NK-92 treated with Interleukin-12 subunit alpha and Interleukin-12 subunit beta, amount 100 ng/mL, for 24 hours (cell line): ENCODE data around the gene CHRND.
"Not testable (repeated sequence)": the region's sequence is repeated elsewhere in the genome, so short reads cannot be mapped to it uniquely, and the experiment has no call there.

Experiments
- DNase-seq: peaks from one replicate; lab custom pipeline; 2025; lab: John Stamatoyannopoulos, UW

CHRND gene

DNA sequence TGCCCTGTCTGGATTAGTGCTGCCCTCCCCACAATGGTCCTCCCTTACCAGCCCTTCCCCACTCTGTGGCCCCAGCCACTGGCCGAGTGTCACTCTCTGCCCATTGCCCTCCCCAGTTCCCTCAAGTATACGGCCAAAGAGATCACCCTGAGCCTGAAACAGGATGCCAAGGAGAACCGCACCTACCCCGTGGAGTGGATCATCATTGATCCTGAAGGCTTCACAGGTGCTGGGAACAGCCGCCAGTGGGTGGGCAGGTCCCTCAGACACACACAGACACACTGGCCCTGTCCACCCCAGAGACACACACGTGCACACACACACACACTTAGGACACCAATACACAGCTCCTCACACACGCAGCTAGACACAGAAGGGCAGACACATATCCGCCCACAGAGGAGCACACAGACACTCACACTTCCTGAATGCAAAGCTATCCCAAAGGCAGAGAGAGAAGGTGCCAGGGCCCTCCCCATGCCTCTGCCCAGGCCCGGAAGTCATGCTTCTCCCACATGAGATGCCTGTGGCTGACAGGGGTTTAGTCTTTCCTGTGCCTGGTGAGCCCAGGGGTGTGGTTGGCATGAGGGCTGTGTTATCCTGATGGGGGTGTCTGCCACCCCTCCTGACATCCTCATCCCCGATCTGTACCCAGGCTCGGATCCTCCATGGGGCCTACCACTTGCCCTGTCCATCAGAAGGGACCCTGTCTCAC lies 2.9 kb downstream of the CHRND start:
- no peak for DNase-seq

DNA sequence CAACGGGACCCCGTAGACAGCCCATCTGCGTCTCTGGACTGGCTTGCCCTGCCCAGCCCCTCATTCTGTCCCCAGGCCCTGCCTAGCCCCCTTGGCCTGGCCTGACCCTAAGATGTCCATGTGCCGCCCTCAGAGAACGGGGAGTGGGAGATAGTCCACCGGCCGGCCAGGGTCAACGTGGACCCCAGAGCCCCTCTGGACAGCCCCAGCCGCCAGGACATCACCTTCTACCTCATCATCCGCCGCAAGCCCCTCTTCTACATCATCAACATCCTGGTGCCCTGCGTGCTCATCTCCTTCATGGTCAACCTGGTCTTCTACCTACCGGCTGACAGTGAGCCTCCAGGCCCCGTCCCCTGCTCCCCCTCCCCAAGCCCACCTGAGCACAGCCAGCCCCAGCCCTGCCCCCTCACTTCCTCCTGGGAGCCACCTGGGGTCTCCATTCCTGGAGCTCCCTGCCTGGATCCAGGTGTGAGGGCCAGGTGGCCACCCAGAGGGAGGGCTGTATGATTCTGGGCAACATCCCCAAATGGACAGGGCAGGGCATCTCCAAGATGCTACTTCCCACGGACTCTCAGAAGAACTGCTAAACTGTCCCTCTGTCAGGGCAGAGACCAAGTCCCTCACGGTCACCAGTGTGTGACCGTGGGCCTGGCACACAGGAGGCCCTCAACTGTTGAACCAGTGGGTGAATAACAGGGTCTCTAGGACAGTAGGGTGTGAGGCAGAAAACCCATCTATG lies 4.0 kb downstream of the CHRND start:
- no peak for DNase-seq

DNA sequence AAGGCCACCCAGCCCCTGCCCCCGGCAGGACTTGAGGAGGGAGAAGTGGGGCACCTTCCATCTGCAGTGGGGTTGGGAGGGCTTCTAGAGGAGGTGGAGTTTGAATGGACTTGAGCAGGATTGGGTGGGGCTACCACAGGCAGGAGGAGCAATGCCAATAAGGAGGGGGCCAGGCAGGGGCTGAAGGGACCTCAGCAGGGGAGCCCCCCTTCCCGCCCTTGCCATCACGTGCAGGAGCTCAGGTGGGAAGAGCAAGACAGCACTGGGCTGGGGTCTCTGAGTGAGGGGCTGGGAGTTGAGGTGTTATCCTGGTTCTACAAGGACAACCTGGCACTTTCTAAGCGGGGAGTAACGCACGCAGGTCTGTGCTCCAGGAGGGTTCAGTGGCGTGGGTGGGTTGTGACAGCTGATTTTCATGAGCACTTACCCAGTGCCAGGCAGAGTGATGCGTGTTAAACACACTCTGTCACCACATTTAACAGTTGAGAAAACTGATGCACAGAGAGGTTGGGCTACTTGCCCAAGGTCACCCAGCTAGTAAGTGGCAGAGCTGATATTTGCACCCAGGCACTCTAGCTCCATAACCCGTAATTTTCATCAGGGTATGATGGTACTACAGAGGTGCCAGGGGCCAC lies 4.8 kb downstream of the CHRND start:
- no peak for DNase-seq

DNA sequence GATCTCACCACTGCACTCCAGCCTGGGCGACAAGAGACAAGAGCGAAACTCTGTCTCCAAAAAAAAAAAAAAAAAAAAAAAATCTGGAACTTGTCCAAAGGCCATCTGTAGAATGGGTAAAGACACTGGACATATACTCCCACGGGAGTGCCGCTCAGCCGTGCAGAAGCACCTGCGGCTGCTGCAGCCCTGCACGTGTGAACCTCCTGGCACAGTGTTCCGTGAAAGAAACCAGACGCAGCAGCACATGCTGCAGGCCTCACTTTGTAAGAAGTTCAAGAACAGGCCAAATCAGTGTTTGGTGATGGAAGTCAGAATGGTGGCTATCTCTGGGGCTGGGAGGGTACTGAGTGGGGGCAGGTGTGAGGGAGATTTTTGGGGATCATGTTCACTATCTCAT lies 6.5 kb downstream of the CHRND start:
- DNase-seq, result no peak

DNA sequence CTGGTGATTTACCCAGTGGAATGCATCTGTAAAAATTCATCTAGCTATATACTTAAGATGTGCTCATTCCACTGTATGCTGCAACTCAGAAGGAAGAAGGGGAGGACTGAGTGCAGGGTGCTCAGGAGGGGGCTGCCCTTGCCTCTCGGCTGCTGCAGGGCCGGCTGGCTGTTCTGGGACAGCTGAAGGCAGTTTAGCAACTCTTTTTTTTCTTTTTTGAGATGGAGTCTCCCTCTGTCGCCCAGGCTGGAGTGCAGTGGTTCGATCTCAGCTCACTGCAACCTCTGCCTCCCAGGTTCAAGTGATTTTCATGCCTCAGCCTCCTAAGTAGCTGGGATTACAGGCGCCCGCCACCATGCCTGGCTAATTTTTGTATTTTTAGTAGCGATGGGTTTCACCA lies 6.9 kb downstream of the CHRND start:
- DNase-seq, result not testable (repeated sequence)

DNA sequence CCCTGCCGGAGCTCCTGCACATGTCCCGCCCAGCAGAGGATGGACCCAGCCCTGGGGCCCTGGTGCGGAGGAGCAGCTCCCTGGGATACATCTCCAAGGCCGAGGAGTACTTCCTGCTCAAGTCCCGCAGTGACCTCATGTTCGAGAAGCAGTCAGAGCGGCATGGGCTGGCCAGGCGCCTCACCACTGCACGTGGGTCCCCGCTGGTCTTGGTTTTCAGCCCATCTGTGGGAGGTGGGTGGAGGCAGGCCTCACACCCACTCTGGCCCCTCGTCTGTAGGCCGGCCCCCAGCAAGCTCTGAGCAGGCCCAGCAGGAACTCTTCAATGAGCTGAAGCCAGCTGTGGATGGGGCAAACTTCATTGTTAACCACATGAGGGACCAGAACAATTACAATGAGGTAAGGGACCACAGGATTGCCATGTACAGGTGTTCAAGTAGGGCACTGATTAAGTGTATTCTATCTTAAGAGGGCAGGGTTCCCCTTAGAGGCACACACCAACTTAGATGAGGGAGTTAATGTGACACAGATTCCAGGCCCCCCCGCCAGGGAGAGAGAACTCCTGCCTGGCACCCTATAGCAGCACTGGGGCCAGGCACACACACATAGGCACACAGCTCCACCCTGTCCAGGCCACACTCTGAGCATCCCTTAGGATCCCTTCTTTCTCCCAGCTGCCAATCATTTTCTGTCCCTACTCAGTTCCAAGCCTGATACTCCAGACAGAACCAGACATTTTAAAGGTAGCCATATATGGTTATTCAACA lies 8.2 kb downstream of the CHRND start:
- no peak for DNase-seq

DNA sequence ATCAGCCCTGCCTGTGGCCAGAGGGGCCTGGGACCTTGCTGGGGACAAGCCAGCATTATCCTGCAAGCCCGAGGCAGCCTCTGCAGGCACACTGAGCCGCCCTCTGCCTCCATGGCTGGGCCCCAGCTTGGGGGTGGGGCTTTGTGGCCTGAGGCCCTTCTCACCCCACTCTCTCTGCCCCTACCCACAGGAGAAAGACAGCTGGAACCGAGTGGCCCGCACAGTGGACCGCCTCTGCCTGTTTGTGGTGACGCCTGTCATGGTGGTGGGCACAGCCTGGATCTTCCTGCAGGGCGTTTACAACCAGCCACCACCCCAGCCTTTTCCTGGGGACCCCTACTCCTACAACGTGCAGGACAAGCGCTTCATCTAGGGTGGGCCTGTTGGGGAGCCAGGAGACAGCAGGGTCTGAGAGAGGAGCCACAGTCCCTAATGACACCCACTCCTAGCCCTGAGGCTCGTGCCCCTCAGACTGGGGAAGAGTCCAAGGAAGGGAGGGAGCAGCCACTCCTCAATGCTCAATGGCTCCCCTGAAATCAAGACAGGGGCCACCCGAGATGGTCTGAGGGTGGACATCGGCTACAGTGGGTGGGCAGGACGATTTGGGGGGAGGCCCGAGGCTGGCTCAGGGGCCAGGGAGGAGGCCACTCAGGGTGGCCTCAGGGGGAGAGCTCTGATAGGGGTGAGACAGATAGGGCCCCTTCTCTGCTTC lies 9.1 kb downstream of the CHRND start:
- no peak for DNase-seq

DNA sequence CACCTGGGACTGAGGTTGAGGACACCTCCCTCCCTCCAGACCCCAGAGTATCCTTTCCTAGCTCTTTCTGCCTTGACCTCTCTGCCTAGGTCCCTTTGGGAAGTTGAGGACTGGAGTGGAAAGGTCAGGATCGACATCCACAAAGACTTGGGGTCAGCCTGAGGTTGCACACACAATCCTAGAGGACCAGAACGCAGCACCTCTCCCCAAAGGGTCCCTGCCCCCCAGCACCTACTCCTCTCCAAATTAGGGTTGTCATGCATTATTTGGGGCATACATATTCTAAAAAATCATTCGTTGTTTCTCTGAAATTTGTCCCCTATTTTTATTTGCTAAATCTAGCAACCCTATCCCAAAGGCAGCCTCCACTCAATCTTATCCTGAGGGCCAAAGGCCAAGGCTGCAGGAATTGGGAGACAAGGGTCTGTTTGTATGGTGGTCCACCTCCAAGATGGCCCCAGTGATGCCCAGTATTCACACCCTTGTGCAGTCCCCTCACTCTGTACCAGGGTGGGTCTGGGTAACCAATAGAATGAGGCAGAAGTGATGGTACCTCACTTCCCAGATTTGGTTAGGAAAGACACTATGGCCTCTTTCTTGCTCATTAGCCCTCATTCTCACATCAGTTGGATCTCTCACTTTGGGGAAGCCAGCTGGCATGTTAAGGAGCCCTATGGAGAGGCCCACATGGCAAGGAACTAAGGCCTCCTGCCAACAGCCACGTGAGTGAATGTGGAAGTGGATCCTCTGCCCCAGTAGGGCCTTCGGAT lies 10.0 kb downstream of the CHRND start:
- DNase-seq, result no peak

DNA sequence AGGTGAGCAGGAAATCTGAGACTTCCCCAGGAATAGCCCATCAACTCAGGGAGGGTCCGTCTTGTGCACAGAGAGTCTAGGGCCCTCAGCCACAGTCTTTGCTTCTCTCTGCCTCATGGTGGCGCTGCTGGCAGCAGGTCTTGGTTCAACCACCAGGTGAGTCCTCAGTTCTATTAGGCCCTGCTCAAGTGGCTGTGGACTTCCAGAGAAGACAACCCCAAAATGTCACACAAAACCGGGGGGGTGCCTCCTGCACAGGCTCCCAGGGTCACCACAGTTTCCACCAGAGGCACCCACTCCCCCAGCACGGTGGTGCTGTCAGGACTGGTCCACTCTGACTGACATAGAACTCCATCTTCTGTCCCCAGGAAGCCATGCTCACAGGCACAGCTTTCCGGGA lies 11.1 kb downstream of the CHRND start:
- no peak for DNase-seq

DNA sequence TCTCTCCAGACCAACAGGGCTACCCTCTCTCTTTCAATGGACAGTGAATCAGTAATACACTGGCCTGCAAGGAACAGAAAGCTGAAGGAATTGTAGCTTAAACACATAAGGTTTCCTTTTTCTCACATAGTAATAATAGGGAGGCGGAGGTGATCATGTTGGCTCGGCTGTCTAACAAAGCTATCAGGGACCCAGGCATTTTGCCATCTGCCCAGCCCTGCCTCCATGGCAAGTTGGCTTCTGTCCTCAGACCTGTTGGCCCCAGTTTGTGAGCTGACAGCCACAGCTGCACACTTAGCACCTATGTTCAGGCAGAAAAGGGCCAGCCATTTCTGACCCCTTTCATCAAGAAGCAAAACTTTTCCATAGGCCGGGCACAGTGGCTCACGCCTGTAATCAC lies 11.5 kb downstream of the CHRND start:
- DNase-seq, result no peak

DNA sequence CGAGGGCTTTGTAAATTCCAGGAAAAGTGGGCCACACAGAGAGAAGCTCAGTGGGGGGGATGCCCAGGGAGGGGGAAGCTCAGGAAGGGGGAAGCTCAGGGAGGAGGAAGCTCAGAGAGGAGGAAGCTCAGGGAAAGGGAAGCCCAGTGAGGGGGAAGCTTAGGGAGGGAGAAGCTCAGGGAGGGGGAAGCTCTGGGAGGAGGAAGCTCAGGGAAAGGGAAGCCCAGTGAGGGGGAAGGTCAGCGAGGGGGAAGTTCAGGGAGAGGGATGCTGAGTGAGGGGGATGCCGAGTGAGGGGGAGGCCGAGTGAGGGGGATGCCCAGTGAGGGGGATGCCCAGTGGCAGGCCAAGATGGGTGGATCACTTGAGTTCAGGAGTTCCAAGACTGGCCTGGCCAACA lies 12.7 kb downstream of the CHRND start:
- DNase-seq, result no peak

DNA sequence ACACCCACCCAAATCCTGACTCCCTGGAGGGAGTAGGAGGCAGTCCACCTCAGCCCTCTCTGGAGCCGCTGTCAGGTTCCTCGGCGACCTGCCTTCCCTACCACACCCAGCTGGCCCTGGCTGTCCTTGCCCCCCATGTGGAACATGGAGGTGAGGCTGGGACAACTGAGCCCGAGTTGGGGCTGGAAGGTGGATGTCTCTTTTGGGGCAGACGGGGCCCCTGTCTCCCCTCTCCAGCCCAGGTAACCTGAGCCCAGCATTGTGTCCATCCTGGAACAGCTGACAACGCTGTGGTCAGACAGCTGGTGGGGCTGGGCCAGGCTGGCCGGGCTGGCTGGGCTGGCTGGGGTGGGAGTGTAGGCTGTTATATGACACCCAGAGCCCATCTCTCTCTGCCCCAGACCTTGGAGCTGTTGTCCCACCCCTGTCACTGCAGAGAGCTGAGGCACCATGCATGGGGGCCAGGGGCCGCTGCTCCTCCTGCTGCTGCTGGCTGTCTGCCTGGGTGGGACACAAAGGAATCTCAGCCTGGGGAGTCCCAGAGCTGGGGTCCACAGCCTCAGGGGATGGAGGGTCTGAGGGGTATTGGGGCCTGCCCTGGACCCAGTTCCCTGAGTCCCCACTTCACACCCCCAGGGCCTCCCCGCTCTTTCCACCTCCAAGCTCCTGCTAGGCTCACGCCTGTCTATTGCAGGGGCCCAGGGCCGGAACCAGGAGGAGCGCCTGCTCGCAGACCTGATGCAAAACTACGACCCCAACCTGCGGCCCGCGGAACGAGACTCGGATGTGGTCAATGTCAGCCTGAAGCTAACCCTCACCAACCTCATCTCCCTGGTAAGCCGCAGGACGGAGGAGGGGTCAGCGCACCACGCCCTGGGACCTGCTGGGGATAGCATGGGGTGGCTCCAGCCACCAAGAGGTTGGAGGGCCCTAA lies 13.6 kb downstream of the CHRND start, which contains the start of gene CHRNG:
Gene CHRNG, plus strand, starts transcription at position 395 of the 934 bp plus-strand sequence. Its CDS starts 56 bp downstream, at position 451.
- no peak for DNase-seq

DNA sequence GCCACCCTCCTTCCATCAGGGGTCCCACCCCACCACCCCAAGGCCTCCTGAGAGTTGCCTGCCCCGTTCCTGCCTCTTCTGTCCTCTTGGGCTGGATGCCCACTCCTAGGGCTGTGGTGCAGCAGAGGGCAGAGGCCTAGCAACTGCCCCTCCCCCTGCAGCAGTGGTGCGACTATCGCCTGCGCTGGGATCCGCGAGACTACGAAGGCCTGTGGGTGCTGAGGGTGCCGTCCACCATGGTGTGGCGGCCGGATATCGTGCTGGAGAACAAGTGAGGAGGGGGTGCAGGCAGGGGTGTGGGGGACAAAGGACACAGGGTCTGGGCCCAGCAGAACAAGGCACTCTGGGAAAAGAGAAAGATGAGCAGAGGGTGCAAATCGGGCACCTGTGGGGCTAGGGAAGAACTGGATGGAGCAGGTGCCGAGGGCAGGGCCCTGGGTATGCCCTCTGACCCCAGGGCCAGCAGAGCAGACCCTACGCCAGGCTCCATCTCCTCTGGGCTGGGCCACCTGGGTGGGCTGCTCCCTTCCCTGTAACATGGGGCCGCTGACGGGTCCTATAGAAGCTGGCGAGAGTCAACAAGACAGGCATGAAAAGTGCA lies 14.6 kb downstream of the CHRND start:
- DNase-seq, result no peak

DNA sequence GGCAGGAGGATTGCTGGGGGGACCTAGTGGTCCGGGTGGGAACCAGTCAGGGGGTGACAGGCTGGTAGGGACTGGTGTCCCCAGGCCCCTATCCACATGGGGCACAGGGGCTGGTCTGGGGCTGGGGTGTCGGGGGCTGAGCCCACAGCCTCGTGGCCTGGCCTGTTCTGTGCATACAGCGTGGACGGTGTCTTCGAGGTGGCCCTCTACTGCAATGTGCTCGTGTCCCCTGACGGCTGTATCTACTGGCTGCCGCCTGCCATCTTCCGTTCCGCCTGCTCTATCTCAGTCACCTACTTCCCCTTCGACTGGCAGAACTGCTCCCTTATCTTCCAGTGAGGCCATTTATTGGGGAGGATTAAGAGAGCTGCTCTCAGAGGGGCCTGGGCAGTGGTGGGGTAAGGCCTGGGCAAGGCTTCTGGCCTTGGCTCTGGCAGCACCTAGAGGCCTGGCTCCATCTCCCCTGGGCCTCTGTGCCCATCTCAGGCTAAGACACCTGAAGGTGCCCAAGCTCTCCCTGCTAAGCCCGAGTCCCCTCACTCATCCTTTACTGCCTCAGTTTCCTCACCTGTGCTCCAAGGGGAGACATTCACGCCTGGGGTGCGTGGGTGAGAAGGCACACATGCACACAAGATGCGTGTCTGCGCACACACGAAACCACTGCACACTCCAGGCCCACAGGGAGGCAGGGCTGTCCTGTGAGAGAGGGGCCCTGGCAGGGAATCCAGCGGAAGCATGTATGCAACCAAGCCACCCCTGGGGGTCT lies 15.4 kb downstream of the CHRND start:
- DNase-seq, result no peak

DNA sequence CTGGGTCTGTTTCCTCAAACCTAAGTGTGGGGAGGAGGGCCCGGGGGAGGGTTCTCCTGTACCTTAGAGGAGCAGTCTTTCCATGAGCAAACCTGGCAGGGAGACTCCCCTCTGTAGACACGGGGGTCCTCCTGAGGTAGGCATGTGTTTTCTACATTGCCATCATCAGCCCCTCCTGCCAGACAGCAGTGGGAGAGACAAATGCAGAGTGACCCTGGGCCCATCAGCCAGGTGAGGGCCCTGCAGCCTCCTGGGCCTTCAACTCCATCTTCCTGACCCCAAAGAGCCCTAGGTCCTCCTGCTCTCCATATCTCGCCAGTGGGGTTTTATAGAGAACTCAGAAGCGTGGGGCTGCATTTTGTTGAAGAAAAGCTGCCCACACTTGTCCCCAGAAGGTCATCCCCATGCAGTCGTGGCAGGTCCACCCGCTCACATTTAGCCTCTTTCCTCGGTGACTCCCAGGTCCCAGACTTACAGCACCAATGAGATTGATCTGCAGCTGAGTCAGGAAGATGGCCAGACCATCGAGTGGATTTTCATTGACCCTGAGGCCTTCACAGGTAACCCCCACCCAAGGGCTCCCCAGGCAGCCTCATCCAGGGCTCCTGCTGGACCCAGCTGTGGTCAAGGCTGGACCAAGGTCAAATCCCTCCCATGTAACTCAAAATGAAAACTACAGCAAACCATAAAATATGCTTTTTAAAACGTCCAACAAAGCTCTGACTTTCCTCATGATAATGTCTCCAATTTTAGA lies 16.2 kb downstream of the CHRND start:
- DNase-seq, result no peak

DNA sequence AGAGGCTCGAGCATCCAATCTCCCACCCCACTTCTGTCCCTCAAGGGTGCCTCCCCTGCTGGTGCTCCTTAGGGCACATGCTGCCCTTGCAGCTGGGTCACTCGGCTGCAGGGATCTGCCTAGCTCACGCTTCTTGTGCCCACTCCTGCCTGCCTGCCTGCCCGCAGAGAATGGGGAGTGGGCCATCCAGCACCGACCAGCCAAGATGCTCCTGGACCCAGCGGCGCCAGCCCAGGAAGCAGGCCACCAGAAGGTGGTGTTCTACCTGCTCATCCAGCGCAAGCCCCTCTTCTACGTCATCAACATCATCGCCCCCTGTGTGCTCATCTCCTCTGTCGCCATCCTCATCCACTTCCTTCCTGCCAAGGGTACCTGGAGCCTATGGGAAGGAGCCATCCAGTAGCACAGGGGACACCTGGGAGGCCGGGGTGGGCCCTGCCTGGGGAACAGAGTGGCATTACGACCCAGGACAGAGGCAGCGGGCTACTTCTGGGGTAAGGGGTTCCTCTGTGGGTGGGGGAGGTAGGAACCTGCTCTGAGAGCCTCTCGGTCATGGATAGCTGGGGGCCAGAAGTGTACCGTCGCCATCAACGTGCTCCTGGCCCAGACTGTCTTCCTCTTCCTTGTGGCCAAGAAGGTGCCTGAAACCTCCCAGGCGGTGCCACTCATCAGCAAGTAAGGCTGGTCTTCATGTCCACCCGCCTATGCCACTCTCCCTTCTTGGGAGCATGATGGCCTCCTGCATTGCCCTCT lies 16.9 kb downstream of the CHRND start:
- DNase-seq, result no peak

DNA sequence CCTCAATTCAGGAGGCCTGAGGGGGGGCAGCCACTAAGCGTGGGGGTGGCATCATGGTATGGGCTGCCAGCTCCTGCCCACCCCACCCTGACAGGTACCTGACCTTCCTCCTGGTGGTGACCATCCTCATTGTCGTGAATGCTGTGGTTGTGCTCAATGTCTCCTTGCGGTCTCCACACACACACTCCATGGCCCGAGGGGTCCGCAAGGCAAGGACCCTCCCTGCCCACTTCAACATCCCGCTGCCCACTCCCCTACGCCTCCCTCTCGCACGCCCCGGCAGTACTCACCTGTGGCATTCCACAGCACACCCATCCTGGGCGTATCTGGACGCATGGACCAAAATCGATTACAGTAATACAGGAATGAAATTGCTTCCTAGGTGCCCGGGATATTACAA lies 17.5 kb downstream of the CHRND start:
- no peak for DNase-seq
